IPS-11a (cell line): ENCODE data around the gene FRK.
"Not testable (repeated sequence)": the region's sequence is repeated elsewhere in the genome, so short reads cannot be mapped to it uniquely, and the experiment has no call there.

ENCODE experiments used
- H3K4me3 ChIP-seq: one replicate; pipeline ENCODE4 v1.5.1; 2013; ENCODE audit warnings: low read depth, low read length, control low read depth

The FRK gene

GRCh38 chr6:116010386-116010785, 50.3 kb downstream of the FRK start:
- no peak overlapping the region for H3K4me3 ChIP-seq

GRCh38 chr6:116008470-116009243, 52.0 kb downstream of the FRK start:
- H3K4me3 ChIP-seq, result no peak overlapping the region

- no peak overlapping the region for H3K4me3 ChIP-seq
These were observed 55.6 kb downstream of the FRK start for GRCh38 chr6:116004841-116005815.

GRCh38 chr6:116003668-116004067, 57.0 kb downstream of the FRK start:
- no peak overlapping the region for H3K4me3 ChIP-seq

GRCh38 chr6:116002756-116003155, 57.9 kb downstream of the FRK start:
- H3K4me3 ChIP-seq, result no peak overlapping the region

- H3K4me3 ChIP-seq, result no peak overlapping the region
These were observed 61.5 kb downstream of the FRK start for GRCh38 chr6:115999235-115999634.

GRCh38 chr6:115997990-115998585, 62.6 kb downstream of the FRK start:
- no peak overlapping the region for H3K4me3 ChIP-seq

- no peak overlapping the region for H3K4me3 ChIP-seq
These were observed 74.7 kb downstream of the FRK start for GRCh38 chr6:115986026-115986425.

GRCh38 chr6:115984809-115985208, 75.9 kb downstream of the FRK start:
- H3K4me3 ChIP-seq, result no peak overlapping the region

GRCh38 chr6:115983998-115984397, 76.7 kb downstream of the FRK start:
- no peak overlapping the region for H3K4me3 ChIP-seq

- H3K4me3 ChIP-seq, result no peak overlapping the region
These were observed 78.2 kb downstream of the FRK start for GRCh38 chr6:115982453-115982852.

- H3K4me3 ChIP-seq, result no peak overlapping the region
These were observed 83.5 kb downstream of the FRK start for GRCh38 chr6:115977220-115977619.

GRCh38 chr6:115976321-115976870, 84.3 kb downstream of the FRK start:
- no peak overlapping the region for H3K4me3 ChIP-seq

- no peak overlapping the region for H3K4me3 ChIP-seq
These were observed 88.0 kb downstream of the FRK start for GRCh38 chr6:115972679-115973078.

- no peak overlapping the region for H3K4me3 ChIP-seq
These were observed 88.9 kb downstream of the FRK start for GRCh38 chr6:115971785-115972184.

- no peak overlapping the region for H3K4me3 ChIP-seq
These were observed 90.8 kb downstream of the FRK start for GRCh38 chr6:115969930-115970273.

- H3K4me3 ChIP-seq, result no peak overlapping the region
These were observed 91.3 kb downstream of the FRK start for GRCh38 chr6:115969207-115969929.

GRCh38 chr6:115960286-115960685, 100.4 kb downstream of the FRK start:
- H3K4me3 ChIP-seq, result not testable (repeated sequence)

GRCh38 chr6:115958958-115959357, 101.7 kb downstream of the FRK start:
- H3K4me3 ChIP-seq, result no peak overlapping the region

- H3K4me3 ChIP-seq, result no peak overlapping the region
These were observed 106.0 kb downstream of the FRK start for GRCh38 chr6:115954740-115955139.

GRCh38 chr6:115948751-115949150, 111.9 kb downstream of the FRK start:
- H3K4me3 ChIP-seq, result no peak overlapping the region
